Astrocyte (in vitro differentiated cells and primary cell): ENCODE data around the gene BARX1. TPM values are rescaled to one million over a fixed set of nuclear protein-coding genes. Genes with fewer than 3 reads are reported as not detected.

Source experiments
- DNase-seq: peaks from one replicate; pipeline ENCODE4 v3.0.0-alpha.2; 2010; ENCODE audit warnings: low read depth
- FAIRE-seq: peaks from 2 replicates; lab custom pipeline; 2011; peaks lifted over from hg19 to GRCh38; lab: Jason Lieb, UNC
- H2AFZ ChIP-seq: 2 replicates; pipeline ENCODE4 v1.6.0; 2012; ENCODE audit warnings: low read depth, low read length, inconsistent platforms
- H3K27ac ChIP-seq: 2 replicates; pipeline ENCODE4 v1.5.1; 2011; ENCODE audit warnings: low read depth, low read length, inconsistent platforms
- H3K27me3 ChIP-seq: 2 replicates; pipeline ENCODE4 v1.6.0; 2011; ENCODE audit warnings: low read length, inconsistent platforms; ENCODE audit not compliant: insufficient read depth
- H3K36me3 ChIP-seq: 2 replicates; pipeline ENCODE4 v1.5.1; 2011; ENCODE audit warnings: low read length, inconsistent platforms; ENCODE audit not compliant: insufficient read depth
- H3K4me1 ChIP-seq: 2 replicates; pipeline ENCODE4 v1.5.1; 2011; ENCODE audit warnings: low read length, inconsistent platforms; ENCODE audit not compliant: insufficient read depth
- H3K4me2 ChIP-seq: 2 replicates; pipeline ENCODE4 v1.6.0; 2012; ENCODE audit warnings: low read length, inconsistent platforms
- H3K4me3 ChIP-seq: 2 replicates; pipeline ENCODE4 v1.5.1; 2011; ENCODE audit warnings: low read depth, mild to moderate bottlenecking, low read length, inconsistent platforms; ENCODE audit not compliant: insufficient read depth
- H3K79me2 ChIP-seq: 2 replicates; pipeline ENCODE4 v1.6.0; 2012; ENCODE audit warnings: mild to moderate bottlenecking, low read length, inconsistent platforms; ENCODE audit not compliant: insufficient read depth
- H3K9ac ChIP-seq: 2 replicates; pipeline ENCODE4 v1.6.0; 2012; ENCODE audit warnings: mild to moderate bottlenecking, low read length, inconsistent platforms
- H3K9me3 ChIP-seq: 2 replicates; pipeline ENCODE4 v1.5.1; 2012; ENCODE audit warnings: low read depth, mild to moderate bottlenecking, low read length, inconsistent platforms; ENCODE audit not compliant: insufficient read depth
- H4K20me1 ChIP-seq: 2 replicates; pipeline ENCODE4 v1.6.0; 2012; ENCODE audit warnings: low read length, inconsistent platforms; ENCODE audit not compliant: insufficient read depth
- H3K27ac Mint-ChIP-seq: one replicate; pipeline ENCODE4 v1.8.0; 2021; ENCODE audit warnings: mild to moderate bottlenecking, mixed read lengths; ENCODE audit not compliant: unreplicated experiment
- H3K27me3 Mint-ChIP-seq: one replicate; pipeline ENCODE4 v1.8.0; 2021; ENCODE audit warnings: low read depth, mixed read lengths; ENCODE audit not compliant: unreplicated experiment
- H3K36me3 Mint-ChIP-seq: one replicate; pipeline ENCODE4 v1.8.0; 2021; ENCODE audit warnings: low read depth, mixed read lengths; ENCODE audit not compliant: unreplicated experiment
- H3K4me1 Mint-ChIP-seq: one replicate; pipeline ENCODE4 v1.8.0; 2021; ENCODE audit warnings: low read depth, mixed read lengths; ENCODE audit not compliant: unreplicated experiment
- H3K4me3 Mint-ChIP-seq: one replicate; pipeline ENCODE4 v1.8.0; 2021; ENCODE audit warnings: mild to moderate bottlenecking, moderate library complexity, mixed read lengths; ENCODE audit not compliant: unreplicated experiment
- H3K9me3 Mint-ChIP-seq: one replicate; pipeline ENCODE4 v1.8.0; 2021; ENCODE audit warnings: mild to moderate bottlenecking, mixed read lengths; ENCODE audit not compliant: unreplicated experiment
- EZH2 ChIP-seq: IDR thresholded peaks from 2 replicates; pipeline ENCODE4 v1.6.1; 2012; ENCODE audit warnings: mild to moderate bottlenecking, low read length, inconsistent platforms; ENCODE audit not compliant: insufficient read depth
- total RNA-seq: library from RNA; stranded (reverse); gene quantifications from 2 replicates; pipeline ENCODE4 v1.2.1, GENCODE V29; 2021
- TF ChIP-seq, protein P1 (sequence below): IDR thresholded peaks from 2 replicates; pipeline ENCODE4 v1.5.1; 2011; ENCODE audit warnings: low read depth, mild to moderate bottlenecking, inconsistent platforms, low read length, moderate library complexity; ENCODE audit not compliant: insufficient read depth

Gene BARX1
- total RNA-seq, 1 donor from 2014 or later: 0.73 TPM

DNA sequence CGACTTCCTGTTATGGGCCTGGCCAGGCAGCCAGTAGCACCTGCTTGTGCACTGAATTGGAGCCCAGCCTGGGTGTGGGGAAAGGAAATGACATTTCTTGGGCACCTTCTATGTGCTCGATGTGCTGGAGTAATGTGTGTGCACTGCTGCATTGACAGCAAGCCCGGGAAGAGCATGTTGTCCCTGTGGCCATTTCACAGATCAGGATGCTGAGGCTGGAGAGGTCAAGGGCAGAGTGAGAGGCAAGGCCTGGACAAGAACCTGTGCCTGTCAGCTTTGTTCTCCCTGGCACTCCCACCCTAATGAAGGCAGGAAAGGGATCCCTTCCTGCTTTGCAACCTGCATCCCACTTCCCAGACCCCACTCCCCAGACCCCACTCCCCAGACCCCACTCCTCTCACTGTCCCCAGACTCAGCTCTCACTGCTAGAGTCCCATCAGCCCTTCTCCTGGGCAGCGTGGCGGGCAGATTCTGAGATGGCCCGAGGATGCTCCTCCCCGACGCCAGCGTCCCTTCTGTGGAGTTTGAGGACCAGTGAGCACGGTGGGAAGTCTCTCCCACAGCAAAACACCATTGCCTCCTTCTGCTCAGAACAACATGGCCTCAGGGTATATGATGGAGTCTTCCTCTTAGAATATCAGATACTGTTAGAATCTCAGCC is 49.6 kb downstream of the BARX1 start:
- Mint-ChIP-seq H3K27me3 (peaks cover 55% of the 10 kb centered on the region), H3K4me3 (no peak overlapping the region), H3K9me3 (peaks cover under 1% of the 10 kb centered on the region), H3K36me3 (no peaks in the 10 kb centered on the region), H3K4me1 (no peaks in the 10 kb centered on the region), H3K27ac (no peak overlapping the region)
- Histone ChIP-seq H3K79me2 (no peaks in the 10 kb centered on the region), H3K36me3 (no peaks in the 10 kb centered on the region), H4K20me1 (no peaks in the 10 kb centered on the region), H3K27ac (no peak overlapping the region), H3K27me3 (no peaks in the 10 kb centered on the region), H3K9me3 (no peaks in the 10 kb centered on the region), H3K9ac (no peak overlapping the region), H3K4me3 (no peak overlapping the region), H3K4me1 (no peaks in the 10 kb centered on the region), H2AFZ (no peak overlapping the region), H3K4me2 (no peak overlapping the region)
- TF ChIP-seq, protein P1, sequence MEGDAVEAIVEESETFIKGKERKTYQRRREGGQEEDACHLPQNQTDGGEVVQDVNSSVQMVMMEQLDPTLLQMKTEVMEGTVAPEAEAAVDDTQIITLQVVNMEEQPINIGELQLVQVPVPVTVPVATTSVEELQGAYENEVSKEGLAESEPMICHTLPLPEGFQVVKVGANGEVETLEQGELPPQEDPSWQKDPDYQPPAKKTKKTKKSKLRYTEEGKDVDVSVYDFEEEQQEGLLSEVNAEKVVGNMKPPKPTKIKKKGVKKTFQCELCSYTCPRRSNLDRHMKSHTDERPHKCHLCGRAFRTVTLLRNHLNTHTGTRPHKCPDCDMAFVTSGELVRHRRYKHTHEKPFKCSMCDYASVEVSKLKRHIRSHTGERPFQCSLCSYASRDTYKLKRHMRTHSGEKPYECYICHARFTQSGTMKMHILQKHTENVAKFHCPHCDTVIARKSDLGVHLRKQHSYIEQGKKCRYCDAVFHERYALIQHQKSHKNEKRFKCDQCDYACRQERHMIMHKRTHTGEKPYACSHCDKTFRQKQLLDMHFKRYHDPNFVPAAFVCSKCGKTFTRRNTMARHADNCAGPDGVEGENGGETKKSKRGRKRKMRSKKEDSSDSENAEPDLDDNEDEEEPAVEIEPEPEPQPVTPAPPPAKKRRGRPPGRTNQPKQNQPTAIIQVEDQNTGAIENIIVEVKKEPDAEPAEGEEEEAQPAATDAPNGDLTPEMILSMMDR: no peak
- no peak for TF ChIP-seq EZH2
- DNase-seq (no peak), FAIRE-seq (no peak)

DNA sequence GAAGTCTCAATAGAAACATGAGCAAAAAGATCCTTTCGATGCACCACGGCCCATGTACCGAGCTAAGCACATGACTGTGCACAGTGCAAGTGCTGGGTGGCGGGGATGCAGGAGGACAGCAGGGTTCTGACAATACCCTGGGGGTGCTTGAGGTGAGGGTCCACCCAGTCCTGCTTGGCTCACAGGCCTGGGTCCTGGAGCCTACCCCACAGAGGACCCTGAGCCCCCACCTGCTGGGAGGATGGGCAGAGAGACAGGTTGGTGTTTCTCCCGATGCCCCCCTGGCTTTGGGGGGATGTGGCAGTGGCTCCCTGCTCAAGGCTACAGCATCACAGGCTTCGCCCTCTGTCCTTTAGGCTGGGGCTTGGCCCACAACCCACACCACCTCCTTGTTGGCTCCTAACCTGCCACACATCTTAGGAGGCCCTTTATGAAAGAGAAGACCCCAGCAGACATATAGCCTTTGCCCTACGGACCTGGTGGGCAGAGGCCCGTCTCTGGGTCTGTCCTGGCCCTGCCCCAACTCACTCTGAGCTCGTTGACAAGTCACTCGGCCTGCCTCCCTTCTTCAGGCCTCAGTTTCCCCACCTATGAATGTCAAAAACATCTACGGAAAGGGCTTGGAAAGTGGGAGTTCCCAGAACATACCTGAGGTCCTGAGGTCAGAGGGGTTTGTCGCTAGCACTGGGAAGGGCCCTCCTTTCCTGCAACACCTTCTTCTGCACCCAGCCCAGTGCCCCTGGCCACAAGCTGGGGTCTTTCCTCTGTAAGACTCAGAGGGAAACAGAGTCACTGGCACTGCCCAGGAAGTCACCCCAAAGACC is 50.3 kb downstream of the BARX1 start:
- no peaks in the 10 kb centered on the region for H3K27me3 ChIP-seq
- H3K79me2 ChIP-seq: no peaks in the 10 kb centered on the region
- Mint-ChIP-seq H3K36me3 (no peaks in the 10 kb centered on the region), H3K27me3 (peaks cover 58% of the 10 kb centered on the region), H3K9me3 (peaks cover 8% of the 10 kb centered on the region), H3K4me1 (no peaks in the 10 kb centered on the region), H3K4me3 (no peak overlapping the region), H3K27ac (no peak overlapping the region)
- H3K4me3 ChIP-seq: no peak overlapping the region
- FAIRE-seq (no peak), DNase-seq (no peak)
- no peak overlapping the region for H2AFZ ChIP-seq
- H3K36me3 ChIP-seq: no peaks in the 10 kb centered on the region
- no peak for TF ChIP-seq EZH2
- TF ChIP-seq, protein P1: no peak
- H3K9ac ChIP-seq: no peak overlapping the region
- H3K4me2 ChIP-seq: no peak overlapping the region
- no peaks in the 10 kb centered on the region for H3K9me3 ChIP-seq
- no peak overlapping the region for H3K27ac ChIP-seq
- H4K20me1 ChIP-seq: no peaks in the 10 kb centered on the region
- H3K4me1 ChIP-seq: no peaks in the 10 kb centered on the region
